ENCODE measurements around the gene ARF6. TPM values are rescaled to one million over a fixed set of nuclear protein-coding genes. Genes with fewer than 3 reads are reported as not detected.
"Not testable (repeated sequence)": the region's sequence is repeated elsewhere in the genome, so short reads cannot be mapped to it uniquely, and the experiment has no call there.

Gene ARF6
- polyA plus RNA-seq (2013, experiment 1 of 2; ENCODE audit: insufficient read length), result 75.3 TPM
- 52.6 TPM for polyA plus RNA-seq (2013, experiment 2 of 2; ENCODE audit: insufficient read length)

DNA sequence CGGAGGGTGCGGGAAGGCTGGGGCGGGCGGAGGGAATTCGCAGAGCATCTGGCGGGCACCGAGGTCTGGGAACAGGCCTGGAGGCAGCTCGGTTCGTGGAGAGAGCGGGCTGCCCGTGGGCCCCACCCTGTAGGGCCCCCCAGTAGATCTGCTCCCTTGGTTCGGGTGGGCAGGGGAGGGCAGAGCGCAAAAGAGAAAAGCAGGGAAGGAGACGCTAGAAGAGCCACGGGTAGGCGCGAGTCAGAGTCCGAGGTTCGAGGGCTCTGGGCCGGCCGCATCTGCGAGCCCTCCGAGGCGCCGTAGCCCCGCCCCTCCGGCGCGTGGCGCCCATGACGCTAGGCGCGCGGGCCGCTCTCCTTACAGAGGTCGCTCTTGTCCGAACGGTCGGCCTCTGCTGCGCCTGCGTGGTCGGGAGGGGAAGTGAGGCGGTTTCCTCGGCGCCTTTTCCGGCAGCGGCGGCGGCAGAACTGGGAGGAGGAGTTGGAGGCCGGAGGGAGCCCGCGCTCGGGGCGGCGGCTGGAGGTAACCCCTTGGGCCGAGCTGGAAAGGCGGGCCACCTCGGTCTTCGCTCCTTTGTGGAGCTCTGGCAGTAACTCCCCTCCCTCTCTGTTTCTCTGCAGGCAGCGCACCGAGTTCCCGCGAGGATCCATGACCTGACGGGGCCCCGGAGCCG is at the start of gene ARF6:
Gene ARF6 (plus strand): TSS at position 447 of the 673 bp plus-strand sequence. CDS start 655 bp downstream, outside the sequence.
- peak; percentile 98 for DNase-seq

DNA sequence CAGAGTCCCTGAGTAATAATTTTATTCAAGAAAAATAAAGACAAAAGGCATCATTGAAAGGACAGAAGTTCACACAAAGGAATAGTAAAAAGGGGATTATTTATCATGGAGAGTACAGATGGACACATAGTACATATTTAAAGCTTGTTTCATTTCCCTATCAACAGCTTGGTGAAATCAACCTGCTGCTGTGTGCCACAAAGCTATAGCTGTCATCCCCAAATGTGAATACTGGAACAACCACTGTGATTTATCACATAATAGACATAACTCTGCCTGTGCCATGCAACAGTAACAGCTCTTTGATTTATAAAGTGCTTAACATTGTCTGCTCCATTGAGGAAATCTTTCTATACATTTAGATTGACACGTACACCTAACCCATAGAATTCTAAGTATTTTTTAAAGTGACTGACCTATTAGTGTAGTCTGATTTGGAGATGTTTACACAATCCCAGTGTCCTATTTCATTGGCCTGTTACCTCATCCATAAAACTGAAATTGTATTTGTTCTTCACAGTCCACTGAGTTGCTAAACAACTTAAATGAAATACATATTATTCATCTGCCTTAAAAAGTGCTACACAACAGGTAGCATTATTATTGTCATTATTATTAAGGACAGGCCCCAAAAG is 43.6 kb upstream of the ARF6 start:
- no peak for DNase-seq

DNA sequence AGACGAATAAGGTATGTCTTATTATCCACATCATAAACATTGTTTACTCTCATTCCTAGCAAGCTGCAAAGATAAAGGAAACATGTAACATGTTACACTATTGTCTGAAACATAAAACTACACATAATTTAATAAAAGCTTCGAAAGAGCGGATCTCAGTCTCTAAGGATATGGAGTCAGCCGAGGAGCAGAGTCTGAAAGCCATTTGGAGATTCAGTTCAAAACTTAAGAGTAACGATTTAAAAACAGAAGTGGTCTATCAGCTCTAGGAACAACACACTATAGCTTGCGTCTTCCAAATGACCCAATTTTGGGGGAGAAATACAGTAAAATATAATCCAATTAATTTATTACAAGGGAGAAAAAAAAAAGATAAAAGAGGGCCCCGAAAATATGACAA is 41.1 kb upstream of the ARF6 start:
- no peak for DNase-seq

DNA sequence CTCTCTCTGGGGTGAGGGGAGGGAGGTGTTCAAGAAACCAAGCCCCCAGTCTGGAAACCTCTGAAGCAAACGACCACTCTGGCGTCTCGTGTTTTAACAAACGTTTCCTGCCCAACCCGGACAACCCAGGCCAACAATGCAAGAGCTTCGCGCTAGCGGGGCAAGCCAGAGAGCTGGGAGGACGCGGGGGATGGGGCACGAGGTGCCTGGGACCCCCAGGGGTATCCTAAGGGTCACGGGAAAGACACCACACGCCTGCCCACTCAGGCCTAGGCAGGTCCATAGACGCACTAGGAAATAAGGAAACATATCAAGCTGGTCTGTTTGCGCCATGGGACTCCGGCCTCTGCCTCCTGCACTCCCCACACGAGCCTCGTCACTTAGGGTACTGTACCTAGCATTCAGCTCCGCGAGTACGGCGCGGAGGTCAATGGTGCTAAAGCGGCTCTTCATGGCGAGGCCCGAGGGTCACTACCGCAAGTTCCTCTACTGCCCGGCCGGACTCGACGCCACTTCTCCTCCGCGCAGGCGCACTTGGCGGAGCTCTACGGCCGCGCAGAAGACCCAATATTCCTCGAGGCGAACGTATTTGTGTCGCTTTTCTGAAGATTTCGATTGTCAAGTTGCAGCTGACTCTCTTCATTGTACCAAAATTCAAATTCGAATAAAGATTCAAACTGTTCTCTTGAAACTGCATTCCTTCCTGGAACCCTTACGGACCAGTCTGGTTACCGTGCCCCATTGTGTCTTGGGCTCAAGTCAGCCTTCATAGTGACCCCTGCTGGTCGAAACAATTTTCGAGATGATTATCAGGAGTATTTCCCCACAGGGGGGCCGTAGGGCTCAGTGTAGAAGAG is 40.4 kb upstream of the ARF6 start, which contains the start of gene NEMF:
Gene NEMF (minus strand): TSS at position 488 of the 857 bp plus-strand sequence. CDS start 35 bp downstream, at position 453.
- peak; percentile 89 for DNase-seq

DNA sequence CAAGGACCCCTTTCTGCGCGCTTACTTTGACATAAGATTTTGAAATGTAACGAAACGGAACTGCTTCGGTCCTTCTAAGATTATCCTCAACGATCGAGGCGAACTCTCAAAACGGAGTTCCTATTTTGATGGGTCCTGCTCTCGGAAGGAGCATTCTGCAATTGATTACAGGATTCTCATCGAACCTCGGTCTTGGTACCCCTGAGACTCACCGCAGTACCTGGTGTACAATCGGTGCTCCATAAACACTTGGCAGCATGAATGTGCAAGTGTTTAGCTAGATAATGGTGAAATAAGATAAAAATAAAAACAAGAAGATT is 39.8 kb upstream of the ARF6 start:
- no peak for DNase-seq

DNA sequence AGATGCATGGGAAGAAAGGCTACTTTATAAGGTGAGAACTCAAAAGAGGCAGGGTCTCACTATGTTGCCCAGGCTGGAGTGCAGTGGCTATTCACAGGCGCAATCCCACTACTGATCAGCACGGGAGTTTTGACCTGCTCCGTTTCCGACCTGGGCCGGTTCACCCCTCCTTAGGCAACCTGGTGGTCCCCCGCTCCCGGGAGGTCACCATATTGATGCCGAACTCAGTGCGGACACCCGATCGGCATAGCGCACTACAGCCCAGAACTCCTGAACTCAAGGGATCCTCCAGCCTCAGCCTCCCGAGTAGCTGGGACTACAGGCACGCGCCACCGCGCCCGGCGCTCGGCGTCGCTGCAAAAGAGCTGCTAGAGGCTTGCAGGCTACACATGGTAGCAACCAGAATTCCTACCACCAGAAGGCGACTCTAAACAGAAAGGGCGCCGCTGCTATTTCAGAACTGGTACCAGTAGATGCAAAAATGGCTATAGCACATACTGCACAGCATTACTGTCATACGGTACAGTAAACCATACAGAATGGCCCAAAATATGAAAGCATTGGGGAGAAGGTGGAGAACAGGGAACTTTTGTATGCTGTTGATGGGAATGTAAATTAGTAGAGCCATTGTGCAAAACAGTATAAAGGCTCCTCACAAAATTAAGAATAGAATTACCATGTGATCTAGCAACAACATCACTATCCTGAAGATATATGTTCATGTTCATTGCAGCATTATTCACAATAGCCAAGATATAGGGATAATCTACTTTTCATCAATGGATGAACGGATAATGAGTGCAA is 39.1 kb upstream of the ARF6 start:
- DNase-seq, result peak; percentile 84

DNA sequence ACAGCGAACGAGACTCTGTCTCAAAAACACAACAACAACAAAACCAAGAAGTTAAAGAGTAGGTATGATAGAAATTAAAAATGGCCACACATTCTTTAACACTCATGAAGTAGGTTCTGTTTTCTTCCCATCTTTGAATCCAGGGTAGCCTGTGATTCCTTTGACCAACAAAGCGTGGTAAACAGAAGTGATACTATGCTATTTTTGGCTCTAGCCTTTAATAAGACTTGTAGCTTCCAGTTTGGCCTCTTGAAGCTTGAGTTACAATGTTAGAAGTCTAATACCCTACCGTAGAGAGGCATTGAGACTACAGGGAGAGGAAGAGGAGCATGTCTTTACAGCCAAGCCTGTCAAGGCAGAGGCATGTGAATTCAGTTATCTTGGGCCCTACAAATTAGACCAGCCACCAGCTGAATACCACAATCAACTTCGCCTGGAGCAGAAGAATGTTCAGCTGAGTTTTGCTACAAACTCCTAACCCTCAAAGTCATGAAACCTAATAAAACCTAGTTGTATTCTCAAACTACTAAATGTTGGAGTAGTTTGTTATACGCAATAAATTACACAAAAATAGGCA is 35.4 kb upstream of the ARF6 start:
- DNase-seq, result peak; percentile 50

DNA sequence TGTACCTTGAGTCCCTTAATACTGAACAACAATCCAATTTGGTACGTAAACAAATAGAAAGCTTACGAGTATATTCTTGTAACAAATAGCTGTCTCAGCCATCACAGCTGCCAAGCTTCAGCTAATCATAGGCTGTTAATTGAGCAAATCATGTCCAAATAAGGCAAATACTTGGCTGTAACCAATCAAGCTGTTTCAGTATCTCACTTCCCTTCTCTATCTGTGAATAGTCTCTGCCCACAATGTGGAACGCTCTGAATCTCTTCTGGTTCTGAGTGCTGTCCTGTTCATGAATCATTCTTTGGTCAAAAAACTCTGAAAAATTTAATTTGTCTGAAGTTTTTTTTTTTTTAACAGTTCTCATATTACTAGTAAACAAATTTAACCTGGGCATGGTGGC is 34.5 kb upstream of the ARF6 start:
- no peak for DNase-seq

DNA sequence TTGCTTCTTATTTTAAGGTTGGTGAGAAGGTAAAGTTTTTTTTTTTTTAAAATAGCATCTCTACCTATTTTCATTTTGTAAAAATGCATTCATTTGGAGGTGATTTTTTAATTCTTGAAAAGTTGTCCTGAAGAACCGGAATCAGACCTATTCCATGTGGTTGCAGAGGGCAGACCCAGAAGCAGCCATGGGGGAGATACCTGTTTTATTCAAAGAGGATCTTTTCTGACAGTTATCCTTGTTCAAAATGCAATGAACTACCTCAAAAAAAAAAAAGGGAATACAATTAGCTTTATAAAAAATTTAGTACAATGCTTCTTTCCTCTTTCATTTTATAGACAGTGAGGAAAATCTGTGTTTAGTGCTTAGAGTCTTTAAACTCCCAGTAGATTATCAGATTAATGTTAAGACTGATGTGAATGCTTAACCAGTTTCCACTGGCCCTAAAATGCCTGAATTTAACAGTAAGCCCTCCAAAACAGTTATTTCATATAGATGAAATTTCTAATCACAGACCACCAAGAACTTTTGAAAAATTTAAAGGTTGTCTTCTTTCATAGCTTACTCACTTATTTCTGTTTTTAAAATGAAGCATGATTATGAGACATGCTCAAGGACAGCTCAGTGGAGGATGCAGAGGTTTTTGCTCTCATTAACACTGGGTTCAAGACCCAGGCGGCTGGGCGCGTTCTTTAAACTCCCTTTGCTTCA is 31.7 kb upstream of the ARF6 start:
- DNase-seq, result no peak

DNA sequence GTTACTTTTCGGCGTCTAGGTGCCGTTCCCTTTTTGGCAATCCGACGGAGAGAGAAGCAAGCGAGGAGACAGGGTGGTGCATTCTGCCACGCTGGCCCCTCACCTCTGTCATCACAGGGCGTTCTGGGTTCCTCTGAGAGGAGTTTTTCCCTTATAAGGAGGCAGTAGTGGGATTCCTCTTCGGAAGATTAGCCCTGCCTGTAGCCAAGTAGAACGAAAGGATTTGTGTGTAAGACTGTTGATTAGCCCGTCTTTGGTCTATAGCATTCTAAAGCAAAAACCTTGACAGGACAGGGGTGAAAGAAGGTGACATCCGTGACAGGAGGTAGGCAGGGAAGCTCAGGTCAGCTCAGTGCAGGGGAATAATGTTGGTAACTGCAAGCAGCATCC is 31.2 kb upstream of the ARF6 start:
- peak; percentile 95 for DNase-seq

DNA sequence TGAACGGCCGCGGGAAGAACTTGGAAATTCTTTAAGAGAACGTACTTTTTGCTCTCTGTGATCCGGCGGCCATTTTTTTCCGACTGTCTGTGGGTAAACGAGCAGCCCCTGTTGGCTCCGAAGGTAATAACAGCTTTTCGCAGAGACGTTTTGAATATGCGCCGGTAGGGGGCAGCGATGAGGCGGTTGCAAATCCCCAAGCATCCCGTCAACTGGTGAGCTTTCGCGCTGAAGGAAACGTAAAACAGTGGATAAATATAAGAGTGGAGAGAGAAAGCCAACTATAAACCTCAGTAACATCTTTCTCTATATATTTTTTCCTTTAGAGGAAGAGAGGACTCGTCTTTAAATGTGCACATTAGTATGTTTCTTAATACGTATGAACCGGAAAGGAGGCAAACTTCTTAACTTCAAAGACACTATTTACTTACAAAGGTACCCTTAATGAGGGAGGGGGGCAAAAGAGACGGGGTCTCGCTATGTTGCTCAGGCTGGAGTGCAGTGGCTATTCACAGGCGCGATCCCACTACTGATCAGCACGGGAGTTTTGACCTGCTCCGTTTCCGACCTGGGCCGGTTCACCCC is 30.7 kb upstream of the ARF6 start:
- peak; percentile 83 for DNase-seq

DNA sequence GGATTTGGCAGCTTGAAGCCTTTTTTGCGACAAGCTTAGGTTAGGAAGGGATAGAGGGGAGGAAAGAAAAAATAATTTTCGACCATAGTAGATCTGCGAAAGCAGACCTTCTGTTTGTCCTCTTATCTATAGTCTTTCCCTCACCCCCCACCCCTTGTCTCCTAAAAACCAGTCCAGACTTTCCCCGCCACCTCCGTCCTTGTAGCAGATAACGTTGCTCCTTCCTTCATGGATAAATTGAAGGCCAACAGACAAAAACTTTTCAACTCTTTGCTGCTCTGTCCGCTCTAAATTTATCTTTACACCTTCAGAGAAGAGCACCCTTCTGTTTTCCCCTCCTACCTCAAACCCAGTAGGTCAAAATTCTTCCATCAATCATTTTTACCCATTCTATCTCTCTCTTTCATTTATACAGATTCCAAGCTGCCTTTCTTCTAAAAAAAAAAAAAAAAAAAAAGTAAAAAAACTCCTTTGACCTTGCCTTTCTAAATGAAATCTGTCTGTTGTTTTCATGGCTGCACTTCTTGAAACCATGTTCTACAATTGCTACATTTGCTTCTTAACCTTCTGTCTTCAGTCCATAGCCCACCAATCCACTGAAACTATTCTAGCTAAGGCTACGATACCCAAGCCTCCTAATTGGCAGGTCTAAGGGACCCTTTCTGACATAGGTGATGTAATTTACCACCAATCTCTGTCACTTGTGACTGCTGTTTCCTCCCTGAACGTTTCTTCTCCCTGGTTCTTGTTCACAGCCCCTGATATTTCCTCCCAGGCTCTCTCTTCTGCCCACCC is 29.2 kb upstream of the ARF6 start:
- DNase-seq, result no peak

DNA sequence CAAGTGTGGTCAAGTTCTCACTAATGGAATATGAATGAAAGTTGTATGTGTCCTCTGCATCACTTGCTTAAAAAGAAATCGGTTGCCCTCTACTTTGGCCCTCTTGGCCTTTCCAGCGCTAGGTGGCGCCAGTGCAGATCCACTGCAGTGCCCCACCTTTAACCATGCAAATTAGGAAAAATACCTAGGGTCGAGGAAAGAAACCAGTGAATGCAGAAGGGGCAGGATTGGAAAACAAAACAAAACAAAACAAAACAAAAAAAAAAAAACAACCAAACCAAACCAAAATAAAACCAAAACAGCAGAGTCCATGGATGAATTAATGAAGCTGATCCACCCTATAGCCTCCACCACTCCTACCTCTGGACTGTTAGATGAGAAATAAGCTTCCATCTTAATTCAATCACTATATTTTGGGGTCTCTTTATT is 27.4 kb upstream of the ARF6 start:
- peak; percentile 62 for DNase-seq

DNA sequence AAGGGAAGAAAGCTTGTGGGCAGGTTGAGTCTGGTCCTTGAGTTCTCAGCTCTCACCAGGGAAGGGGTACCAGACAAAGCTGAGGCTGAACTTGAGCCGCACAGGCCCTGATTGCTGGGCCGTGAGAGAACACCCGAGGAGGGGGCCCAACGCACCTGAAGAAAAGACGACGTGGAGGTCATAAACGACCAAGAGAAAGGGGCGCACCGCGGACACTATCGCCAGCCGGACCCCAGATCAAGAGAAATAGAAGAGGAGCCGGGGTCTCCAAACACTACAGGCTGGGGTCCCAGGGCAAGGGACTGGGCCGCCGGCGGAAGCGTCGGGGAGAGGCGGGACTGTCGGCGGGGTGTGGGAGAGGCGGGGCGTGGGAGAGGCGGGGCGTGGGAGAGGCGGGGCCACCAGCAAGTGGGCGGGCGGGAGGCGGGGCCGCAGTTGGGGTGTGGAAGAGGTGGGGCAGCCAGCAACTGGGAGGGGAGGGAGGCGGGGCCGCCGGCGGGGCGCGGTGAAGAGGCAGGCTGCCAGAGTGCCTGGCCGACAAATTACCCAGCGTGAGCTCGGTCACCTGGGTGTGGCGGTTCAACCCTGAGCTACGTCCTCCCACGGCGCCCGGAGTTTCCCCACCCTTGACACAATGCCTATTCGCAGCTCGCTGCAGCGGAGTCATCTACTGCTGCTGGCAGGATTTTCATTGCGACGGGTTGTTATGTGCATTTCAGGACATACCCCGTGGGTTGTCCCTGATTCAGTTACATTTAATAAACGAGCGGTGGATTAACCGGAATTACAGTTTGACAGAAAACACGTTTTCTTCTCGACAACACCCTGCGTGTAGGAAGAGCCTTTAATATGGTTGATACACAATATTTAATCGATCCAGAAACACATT is 24.8 kb upstream of the ARF6 start:
- DNase-seq, result peak; percentile 89

DNA sequence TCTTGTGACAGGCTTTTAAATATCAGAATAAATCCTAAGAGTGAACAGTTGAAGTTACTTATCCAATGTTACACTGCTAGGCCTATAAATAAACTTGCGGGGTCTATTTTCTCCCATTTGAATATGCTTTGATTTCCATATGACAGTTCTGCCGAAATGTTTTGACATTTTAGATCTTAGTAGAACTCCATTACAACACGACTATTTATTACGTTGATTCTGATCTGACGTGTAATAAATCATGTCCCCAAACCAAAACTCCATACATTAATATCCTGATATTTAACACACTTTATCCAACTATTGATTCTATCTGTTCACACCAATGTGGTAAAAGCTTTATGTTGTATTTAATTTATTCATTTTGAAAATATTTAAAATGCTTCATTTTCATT is 24.2 kb upstream of the ARF6 start:
- no peak for DNase-seq

DNA sequence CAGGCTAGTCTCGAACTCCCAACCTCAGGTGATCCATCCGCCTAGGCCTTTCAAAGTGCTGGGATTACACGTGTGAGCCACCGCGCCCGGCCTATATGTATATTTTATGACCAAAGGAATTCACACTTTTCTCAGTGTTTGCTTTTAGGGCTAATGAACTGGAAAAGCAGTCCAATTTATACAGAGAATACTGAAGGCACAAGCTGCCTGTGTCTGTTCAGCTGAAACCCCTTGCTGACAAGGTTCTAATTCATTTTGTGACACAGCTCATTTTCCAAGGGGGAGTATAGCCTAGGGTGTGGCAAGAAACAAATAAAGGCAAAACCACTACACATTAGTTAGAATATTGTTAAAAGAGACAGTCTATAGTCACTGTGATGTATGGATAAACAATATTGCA is 22.0 kb upstream of the ARF6 start:
- no peak for DNase-seq

DNA sequence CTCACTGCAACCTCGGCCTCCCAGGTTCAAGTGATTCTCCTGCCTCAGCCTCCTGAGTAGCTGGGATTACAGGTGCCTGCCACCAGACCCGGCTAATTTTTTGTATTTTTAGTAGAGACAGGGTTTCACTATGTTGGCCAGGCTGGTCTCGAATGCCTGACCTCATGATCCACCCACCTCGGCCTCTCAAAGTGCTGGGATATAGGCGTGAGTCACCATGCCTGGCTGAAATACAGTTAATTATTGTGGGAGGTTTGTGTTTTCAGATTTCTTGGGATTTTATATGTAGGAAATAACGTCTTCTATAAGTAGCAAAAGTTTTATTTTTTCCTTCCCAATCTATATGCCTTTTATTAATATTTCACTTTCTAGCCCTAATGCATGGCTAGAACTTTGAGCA is 19.3 kb upstream of the ARF6 start:
- DNase-seq, result not testable (repeated sequence)

DNA sequence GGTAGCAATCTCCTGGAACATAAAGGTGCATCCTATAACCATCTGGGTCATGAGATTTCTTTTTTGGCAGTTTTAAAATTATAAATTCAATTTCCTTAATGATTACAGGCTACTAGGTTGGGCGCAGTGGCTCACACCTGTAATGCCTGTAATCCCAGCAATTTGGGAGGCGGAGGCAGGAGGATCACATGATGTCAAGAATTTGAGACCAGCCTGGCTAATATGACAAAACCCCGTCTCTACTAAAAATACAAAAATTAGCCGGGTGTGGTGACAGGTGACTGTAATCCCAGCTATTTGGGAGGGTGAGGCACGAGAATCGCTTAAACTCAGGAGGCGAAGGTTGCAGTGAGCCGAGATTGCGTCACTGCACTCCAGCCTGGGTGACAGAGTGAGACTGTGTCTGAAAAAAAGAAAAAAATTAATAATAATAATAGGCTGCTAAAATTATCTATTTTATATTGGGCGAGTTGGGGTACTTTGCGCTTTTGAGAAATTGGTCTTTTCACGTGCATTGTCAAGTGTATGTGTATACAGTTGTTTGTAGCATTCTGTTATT is 17.2 kb upstream of the ARF6 start:
- DNase-seq, result no peak
